ENCODE measurements around the gene BATF3.

BATF3 gene

DNA sequence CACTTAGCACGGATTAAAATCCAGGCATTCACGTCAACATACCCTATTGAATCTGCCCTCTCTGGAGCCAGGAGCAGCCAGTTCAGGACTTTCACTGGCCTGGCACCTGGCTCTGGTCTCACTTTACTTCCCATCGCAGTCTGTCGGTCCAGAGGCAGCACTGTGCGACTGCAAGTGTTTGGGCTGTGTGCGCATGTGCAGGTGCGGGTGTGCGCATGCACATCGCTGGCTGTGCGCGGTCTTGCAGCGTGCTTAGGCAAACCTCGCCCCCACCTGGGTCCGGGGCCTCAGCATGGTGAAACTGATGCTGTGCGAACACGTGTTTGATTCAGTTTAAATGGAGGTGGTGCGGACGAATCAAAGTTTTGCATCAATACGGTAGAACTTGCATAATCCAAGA lies 53.1 kb downstream of the BATF3 start:
- Histone ChIP-seq H3K36me3 (no peaks in the 10 kb centered on the region), H3K9me3 (no peaks in the 10 kb centered on the region; the same call in 1 of the 2 replicates), H3K4me1 (no peaks in the 10 kb centered on the region), H3K27me3 (no peaks in the 10 kb centered on the region), H3K4me3 (ENCODE audit: low read depth, low read length) (no peak overlapping the region)
- DNase-seq = no peak
- no peak for TF ChIP-seq CTCF (IDR thresholded peaks at IDR 0.05; ENCODE audit: low read depth, low read length)

DNA sequence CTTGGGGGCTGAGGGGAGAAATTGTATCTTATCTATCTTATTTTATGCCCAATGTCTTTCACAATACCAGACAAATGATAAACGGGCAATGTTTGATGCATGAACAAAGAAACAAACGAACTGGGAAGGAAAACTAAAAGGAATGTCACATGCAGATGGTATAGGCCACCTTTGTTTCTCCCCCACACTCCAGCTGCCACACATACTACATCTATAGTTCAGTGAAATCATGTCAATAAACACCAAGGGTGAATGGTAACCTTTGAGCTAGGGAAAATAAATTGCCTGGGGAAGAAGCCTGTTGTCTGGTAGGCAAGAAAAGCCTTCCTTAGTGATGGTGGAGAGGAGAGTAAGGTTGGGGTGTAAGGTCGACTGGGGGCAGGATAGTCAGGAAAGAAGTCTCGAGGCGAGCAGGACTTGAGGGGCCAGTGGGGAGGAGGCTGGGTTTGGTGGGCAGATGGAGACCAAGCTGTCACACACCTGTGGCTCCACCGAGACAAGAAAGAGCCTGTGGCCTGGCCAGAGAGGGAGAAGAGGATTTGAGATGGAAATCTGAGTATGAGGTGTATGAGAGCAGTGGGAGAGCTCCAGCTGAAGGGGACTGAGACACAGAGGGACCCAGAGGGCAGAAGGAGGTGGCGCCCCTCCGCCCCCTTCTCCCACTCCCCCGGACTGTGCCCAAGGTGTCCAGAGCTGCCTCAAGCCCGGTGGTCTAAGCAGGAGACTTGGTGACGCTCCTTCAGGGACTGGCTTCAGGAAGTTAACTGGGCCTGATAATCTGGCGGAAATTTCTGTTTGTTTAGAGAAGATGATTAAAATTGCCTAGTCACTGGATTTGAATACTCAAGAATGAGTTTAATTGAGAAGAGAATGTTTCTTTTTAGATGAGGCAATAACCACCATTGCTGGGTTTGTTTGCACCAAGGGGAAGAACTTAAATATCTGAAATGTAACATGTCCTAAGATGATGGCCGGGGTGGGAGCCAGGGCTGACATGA lies 53.8 kb downstream of the BATF3 start:
- TF ChIP-seq CTCF (IDR thresholded peaks at IDR 0.05; ENCODE audit: low read depth, low read length) = no peak
- Histone ChIP-seq H3K27me3 (no peaks in the 10 kb centered on the region), H3K36me3 (no peaks in the 10 kb centered on the region), H3K9me3 (no peaks in the 10 kb centered on the region; the same call in 1 of the 2 replicates), H3K4me1 (no peaks in the 10 kb centered on the region), H3K4me3 (ENCODE audit: low read depth, low read length) (no peak overlapping the region)
- DNase-seq = no peak

DNA sequence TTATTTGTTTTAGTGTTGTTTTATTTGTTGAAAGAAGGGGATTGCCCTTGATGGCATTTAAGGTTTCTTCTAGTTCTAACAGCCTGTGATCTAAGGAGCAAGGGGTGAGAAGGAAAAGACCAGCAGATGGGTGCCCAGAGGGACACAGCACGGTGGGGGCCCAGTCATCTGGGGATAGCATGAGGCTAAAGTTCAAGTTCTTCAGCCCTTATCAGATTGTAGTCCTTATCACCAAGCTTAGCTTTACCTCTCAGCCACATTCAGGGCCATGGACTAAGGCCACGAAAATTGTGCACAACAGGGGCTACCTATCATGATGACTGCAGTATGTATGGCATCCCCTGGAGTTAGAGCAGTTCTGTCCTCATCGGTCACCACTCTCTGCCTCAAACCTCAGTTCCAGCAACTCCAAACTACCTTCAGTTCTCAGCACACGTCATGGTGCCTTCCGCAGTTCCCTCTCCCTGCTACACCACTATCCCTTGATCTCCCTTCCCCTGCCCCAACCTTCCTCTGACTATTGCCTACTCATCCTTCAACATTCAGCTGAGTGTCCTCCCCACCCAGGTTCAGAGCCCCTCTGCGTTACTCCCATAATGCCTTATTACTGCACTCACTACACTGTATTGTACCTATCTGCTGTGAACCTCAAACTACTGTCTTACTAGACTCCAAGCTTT lies 54.6 kb downstream of the BATF3 start:
- TF ChIP-seq CTCF (IDR thresholded peaks at IDR 0.05; ENCODE audit: low read depth, low read length) = no peak
- H3K27me3 ChIP-seq = no peaks in the 10 kb centered on the region
- no peaks in the 10 kb centered on the region for H3K4me1 ChIP-seq
- H3K9me3 ChIP-seq = no peaks in the 10 kb centered on the region; the same call in 1 of the 2 replicates
- H3K4me3 ChIP-seq (ENCODE audit: low read depth, low read length) = no peak overlapping the region
- no peaks in the 10 kb centered on the region for H3K36me3 ChIP-seq
- no peak for DNase-seq

- Histone ChIP-seq H3K27me3 (no peaks in the 10 kb centered on the region), H3K36me3 (no peaks in the 10 kb centered on the region), H3K4me1 (peaks cover 3% of the 10 kb centered on the region), H3K4me3 (ENCODE audit: low read depth, low read length) (no peak overlapping the region), H3K9me3 (no peaks in the 10 kb centered on the region; the same call in 1 of the 2 replicates)
- no peak for DNase-seq
- no peak for TF ChIP-seq CTCF (IDR thresholded peaks at IDR 0.05; ENCODE audit: low read depth, low read length)
Observed at GRCh38 chr1:212643877-212644276, 55.8 kb downstream of the BATF3 start.

DNA sequence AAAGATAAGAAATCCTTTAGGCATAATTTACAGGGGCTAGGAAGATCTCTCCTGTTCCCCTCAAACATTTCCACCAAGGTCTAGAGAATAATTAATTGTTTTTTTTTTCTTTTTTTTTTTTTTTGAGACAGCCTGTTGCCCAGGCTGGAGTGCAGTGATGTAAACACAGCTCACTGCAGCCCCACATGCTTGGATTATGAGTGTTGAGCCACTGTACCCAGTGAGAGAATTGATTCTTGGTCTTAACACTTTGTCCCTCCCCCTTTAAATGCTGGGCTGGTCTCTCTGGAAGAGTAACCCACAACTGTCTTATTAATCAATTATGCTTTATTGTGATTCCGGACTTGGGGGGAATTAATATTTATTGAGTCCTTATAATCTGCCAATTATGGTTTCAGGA lies 57.7 kb downstream of the BATF3 start:
- TF ChIP-seq CTCF (IDR thresholded peaks at IDR 0.05; ENCODE audit: low read depth, low read length) = no peak

More for the DNA sequence above, 57.7 kb downstream of the BATF3 start:
- Histone ChIP-seq H3K27me3 (no peaks in the 10 kb centered on the region), H3K4me3 (ENCODE audit: low read depth, low read length) (no peak overlapping the region), H3K36me3 (no peaks in the 10 kb centered on the region), H3K4me1 (peaks cover 22% of the 10 kb centered on the region), H3K9me3 (no peaks in the 10 kb centered on the region; the same call in 1 of the 2 replicates)
- DNase-seq = no peak
